Stimulated activated naive B cell treated with anti-CD40 and anti-IgM and Interleukin-4, amounts not matched to agents 10 μg/mL and 1 μg/mL and 100 μg/mL, for 72 hours (primary cell): ENCODE data around the gene MSN.
"Not testable (repeated sequence)": the region's sequence is repeated elsewhere in the genome, so short reads cannot be mapped to it uniquely, and the experiment has no call there.

Experiments
- ATAC-seq, 2 donors: fragments of 150-1000 bp; cut with Tn5 transposase; replicated peaks; 2 replicates each; pipeline ENCODE4 v1.10.0; 2021; ENCODE audit warnings: moderate library complexity in 1 of 2
- DNase-seq: peaks from one replicate; pipeline ENCODE4 v3.0.0; 2021
- H3K27ac Mint-ChIP-seq: one replicate; pipeline ENCODE4 v1.8.0; 2022; ENCODE audit warnings: mild to moderate bottlenecking, mixed read lengths
- H3K27me3 Mint-ChIP-seq, 2 donors: one replicate each; pipeline ENCODE4 v1.8.0; 2022; ENCODE audit warnings: mixed read lengths in 2 of 2
- H3K36me3 Mint-ChIP-seq, 2 donors: one replicate each; pipeline ENCODE4 v1.8.0; 2022; ENCODE audit warnings: mixed read lengths in 2 of 2, mild to moderate bottlenecking in 1 of 2
- H3K4me1 Mint-ChIP-seq, 2 donors: one replicate each; pipeline ENCODE4 v1.8.0; 2022; ENCODE audit warnings: mixed read lengths in 2 of 2, mild to moderate bottlenecking in 1 of 2
- H3K4me3 Mint-ChIP-seq, 2 donors: one replicate each; pipeline ENCODE4 v1.8.0; 2022; ENCODE audit warnings: mild to moderate bottlenecking in 2 of 2, mixed read lengths in 2 of 2, moderate library complexity in 1 of 2
- H3K9me3 Mint-ChIP-seq, 2 donors: one replicate each; pipeline ENCODE4 v1.8.0; 2022; ENCODE audit warnings: mixed read lengths in 2 of 2, mild to moderate bottlenecking in 1 of 2

The MSN gene

DNA sequence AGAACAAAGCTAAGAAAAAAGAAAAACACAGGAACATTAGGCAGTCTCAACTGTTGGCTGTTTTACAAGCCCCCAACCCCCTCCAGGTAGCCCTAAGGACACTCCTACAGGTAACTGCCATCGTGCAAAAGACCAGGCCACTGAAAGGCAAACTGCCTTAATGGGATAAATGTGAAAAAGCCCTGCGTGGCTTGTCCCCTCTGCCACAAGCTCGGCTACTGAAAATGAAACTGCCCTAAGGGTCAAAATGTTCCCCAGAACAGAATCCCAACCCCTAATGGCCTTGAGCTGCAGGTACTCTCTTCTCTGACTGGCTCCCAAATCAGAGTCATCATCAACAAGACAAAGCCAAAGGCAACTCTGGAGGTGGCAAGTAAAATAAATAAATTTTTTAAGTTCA lies 84.8 kb downstream of the MSN start:
- H3K4me1 Mint-ChIP-seq = peaks cover 24 to 44% of the 10 kb centered on the region in 2 donors
- no peak overlapping the region for H3K27ac Mint-ChIP-seq
- no peak for DNase-seq
- no peak for ATAC-seq
- no peak overlapping the region for H3K4me3 Mint-ChIP-seq
- peaks cover 0 to 4% of the 10 kb centered on the region in 2 donors for H3K9me3 Mint-ChIP-seq
- peaks cover 3 to 7% of the 10 kb centered on the region in 2 donors for H3K36me3 Mint-ChIP-seq
- peaks cover 0 to 16% of the 10 kb centered on the region in 2 donors for H3K27me3 Mint-ChIP-seq

DNA sequence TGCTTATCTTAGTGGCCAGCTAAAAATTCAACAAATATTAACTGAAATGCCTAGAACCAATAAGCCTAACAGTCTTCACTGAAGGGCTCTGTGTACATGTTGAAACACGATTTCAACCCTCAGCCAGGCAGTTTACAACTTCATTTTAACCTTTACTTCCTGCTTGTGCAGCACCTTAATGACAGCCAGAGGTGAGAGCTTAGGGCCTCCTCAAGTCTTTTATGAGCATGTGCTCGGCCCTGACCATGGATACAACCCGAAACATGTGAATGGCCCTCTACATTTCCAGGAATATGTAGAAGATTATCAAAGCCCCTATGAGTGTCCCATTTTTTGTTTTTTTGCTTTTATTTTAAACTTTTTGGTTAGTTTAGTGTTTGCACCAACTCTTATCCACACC lies 88.3 kb downstream of the MSN start:
- Mint-ChIP-seq H3K9me3 (peaks cover 0 to 4% of the 10 kb centered on the region in 2 donors), H3K27me3 (peaks cover 0 to 16% of the 10 kb centered on the region in 2 donors), H3K36me3 (peaks cover 3 to 7% of the 10 kb centered on the region in 2 donors), H3K4me1 (peaks cover 14 to 26% of the 10 kb centered on the region in 2 donors), H3K27ac (no peak overlapping the region), H3K4me3 (no peak overlapping the region)
- DNase-seq (no peak), ATAC-seq (no peak)

DNA sequence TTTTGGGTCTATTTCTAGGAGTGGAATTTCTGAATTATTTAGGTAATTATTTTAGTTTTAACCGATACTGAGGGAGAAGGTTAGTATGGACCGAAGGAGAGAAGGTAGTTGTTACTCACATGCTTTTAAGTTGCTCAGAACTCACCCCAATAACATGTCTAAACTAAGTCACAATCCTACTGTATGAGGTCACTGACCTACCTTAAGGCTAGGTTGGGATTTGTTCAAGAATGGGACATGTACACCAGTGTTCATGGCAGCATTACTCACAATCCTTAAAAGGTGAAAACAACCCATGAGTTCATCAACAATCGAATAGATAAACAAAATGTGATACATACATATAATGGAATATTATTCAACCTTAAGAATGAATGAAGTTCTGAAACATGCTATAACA lies 90.5 kb downstream of the MSN start:
- DNase-seq (no peak), ATAC-seq (no peak)
- Mint-ChIP-seq H3K27ac (no peak overlapping the region), H3K36me3 (peaks cover 4 to 5% of the 10 kb centered on the region in 2 donors), H3K4me3 (no peak overlapping the region), H3K27me3 (peaks cover 5 to 14% of the 10 kb centered on the region in 2 donors), H3K9me3 (peaks cover 4% of the 10 kb centered on the region in 2 donors), H3K4me1 (peaks cover 2 to 16% of the 10 kb centered on the region in 2 donors)

DNA sequence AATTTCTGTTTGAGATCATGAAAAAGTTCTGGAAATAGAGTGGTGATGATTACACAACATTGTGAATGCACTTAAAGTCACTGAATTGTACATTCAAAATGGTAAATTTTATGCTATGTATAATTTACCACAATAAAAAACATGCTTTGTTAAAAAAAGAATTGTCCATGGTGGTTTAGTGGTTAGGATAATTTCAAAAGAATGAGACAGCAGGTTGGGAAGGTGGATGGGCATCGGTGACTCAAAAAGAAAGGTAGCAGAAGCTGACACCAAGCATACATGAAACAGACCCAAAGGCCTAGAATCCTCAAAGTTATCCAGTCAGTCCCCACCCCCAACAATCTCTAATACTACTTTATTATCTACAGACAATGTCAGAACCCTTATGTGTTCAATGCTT lies 91.1 kb downstream of the MSN start:
- peaks cover 4% of the 10 kb centered on the region in 2 donors for H3K9me3 Mint-ChIP-seq
- H3K36me3 Mint-ChIP-seq = peaks cover 3 to 5% of the 10 kb centered on the region in 2 donors
- no peak for DNase-seq
- peaks cover 6 to 18% of the 10 kb centered on the region in 2 donors for H3K27me3 Mint-ChIP-seq
- H3K4me3 Mint-ChIP-seq = no peak overlapping the region
- H3K27ac Mint-ChIP-seq = no peak overlapping the region
- peaks cover 2 to 17% of the 10 kb centered on the region in 2 donors for H3K4me1 Mint-ChIP-seq
- ATAC-seq = no peak

DNA sequence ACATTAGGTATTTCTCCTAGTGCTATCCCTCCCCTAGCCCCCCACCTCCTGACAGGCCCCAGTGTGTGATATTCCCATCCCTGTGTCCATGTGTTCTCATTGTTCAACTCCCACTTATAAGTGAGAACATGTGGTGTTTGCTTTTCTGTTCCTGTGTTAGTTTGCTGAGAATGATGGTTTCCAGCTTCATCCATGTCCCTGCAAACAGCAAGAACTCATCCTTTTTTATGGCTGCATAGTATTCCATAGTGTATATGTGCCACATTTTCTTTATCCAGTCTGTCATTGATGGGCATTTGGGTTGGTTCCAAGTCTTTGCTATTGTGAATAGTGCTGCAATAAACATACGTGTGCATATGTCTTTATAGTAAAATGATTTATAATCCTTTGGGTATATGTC lies 92.1 kb downstream of the MSN start:
- not testable (repeated sequence) for DNase-seq, H3K27ac Mint-ChIP-seq, H3K4me3 Mint-ChIP-seq, H3K9me3 Mint-ChIP-seq, H3K36me3 Mint-ChIP-seq, ATAC-seq
- Mint-ChIP-seq H3K27me3 (peaks cover 6 to 17% of the 10 kb centered on the region in 2 donors), H3K4me1 (peaks cover 2 to 22% of the 10 kb centered on the region in 2 donors)

DNA sequence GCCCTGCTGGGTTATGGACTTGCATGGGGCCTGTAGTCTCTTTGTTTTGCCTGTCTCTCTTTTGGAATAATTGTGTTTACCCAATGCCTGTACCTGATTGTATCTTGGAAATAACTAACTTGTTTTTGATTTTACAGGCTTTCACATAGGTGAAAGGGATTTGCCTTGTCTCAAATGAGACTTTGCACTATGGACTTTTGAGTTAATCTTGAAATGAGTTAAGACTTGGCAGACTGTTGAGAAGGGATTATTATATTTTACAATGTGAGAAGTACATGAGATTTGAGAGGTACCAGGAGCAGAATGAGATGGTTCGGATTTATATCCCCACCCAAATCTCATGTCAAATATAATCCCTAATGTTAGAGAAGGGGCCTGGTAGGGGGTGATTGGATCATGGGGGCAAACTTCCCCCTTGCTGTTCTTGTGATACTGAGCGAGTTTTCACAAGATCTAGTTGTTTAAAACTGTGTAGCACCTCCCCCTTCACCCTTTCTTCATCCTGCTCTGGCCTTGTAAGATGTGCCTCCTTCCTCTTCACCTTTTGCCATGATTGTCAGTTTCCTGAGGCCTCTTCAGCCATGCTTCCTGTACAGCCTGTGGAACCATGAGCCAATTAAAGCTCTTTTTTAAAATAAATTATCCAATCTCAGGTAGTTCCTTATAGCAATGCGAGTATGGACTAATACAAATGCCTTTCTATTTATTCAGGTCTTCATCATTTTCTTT lies 102.3 kb downstream of the MSN start:
- Mint-ChIP-seq H3K27me3 (no peaks in the 10 kb centered on the region), H3K9me3 (no peaks in the 10 kb centered on the region), H3K4me3 (no peak overlapping the region), H3K4me1 (peaks cover 19 to 20% of the 10 kb centered on the region in 2 donors), H3K36me3 (no peaks in the 10 kb centered on the region), H3K27ac (no peak overlapping the region)
- DNase-seq (no peak), ATAC-seq (no peak)

DNA sequence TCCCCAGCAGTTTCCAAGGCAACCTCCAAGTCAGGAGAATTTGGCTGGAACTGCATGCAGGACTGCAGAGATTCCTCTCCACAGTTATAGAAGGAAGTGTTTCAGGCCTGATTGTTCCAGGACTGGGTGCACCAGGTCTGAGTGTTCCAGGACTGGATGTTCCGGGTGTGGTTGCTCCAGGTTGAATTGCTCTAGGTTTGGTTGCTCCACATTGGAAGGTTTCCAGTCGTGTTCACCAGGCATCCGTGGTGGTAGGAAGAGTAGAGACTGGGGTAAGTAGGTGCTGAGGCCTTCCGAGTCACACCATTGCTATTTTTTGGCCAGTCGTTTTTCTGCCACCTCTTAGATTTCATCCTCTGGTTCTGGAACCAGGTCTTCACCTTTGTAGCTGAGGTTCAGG lies 105.4 kb downstream of the MSN start:
- no peaks in the 10 kb centered on the region for H3K36me3 Mint-ChIP-seq
- no peaks in the 10 kb centered on the region for H3K9me3 Mint-ChIP-seq
- no peak overlapping the region for H3K27ac Mint-ChIP-seq
- DNase-seq (no peak), ATAC-seq (no peak)
- peaks cover 0 to under 1% of the 10 kb centered on the region in 2 donors for H3K27me3 Mint-ChIP-seq
- peaks cover 19 to 20% of the 10 kb centered on the region in 2 donors for H3K4me1 Mint-ChIP-seq
- H3K4me3 Mint-ChIP-seq = no peak overlapping the region

DNA sequence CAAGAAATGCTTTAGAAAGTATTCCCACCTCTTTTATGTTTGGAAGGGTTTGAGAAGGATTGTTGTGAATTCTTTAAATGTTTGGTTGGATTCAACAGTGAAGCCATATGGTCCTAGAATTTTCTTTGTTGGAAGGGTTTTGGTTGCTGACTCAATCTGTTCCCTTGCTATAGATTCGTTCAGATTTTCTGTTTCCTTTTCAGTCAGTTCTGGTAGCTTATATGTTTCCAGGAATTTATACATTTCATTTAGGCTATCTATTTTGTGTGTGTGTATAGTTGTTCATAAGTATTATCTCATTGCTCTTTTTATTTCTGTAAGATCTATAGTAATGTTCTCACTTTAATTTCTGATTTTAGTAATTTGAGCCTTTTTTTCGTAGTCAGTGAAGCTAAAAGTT lies 114.4 kb downstream of the MSN start:
- peaks cover 0 to 22% of the 10 kb centered on the region in 2 donors for H3K27me3 Mint-ChIP-seq
- H3K4me1 Mint-ChIP-seq = peaks cover 15 to 16% of the 10 kb centered on the region in 2 donors
- no peaks in the 10 kb centered on the region for H3K9me3 Mint-ChIP-seq
- ATAC-seq = no peak
- no peak for DNase-seq
- no peak overlapping the region for H3K4me3 Mint-ChIP-seq
- no peaks in the 10 kb centered on the region for H3K36me3 Mint-ChIP-seq
- H3K27ac Mint-ChIP-seq = no peak overlapping the region

DNA sequence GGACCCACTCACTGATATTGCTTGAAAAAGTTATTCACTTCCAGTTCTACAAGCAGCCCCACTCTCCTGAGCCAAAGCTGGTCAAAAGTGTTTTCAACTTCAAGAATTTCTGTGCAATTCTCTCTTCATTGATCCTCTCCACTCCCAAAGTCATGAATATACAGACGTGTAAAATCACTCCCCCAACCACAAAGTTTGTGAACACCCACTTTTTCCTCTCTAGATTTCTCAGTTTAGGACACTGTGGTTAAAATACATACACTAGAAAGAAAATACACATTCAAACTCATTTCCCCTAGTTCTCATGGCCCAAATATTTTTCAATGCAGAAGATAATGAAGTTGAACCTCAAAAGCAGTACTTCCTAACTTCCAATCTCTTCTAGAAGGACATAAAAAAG lies 116.3 kb downstream of the MSN start:
- Mint-ChIP-seq H3K36me3 (no peaks in the 10 kb centered on the region), H3K27me3 (peaks cover 0 to 13% of the 10 kb centered on the region in 2 donors), H3K4me3 (no peak overlapping the region), H3K4me1 (peaks cover 15 to 16% of the 10 kb centered on the region in 2 donors), H3K27ac (no peak overlapping the region), H3K9me3 (no peaks in the 10 kb centered on the region)
- ATAC-seq (no peak), DNase-seq (no peak)
